Measurements from ENCODE around the gene MAPKAP1. TPM values are rescaled to one million over a fixed set of nuclear protein-coding genes. Genes with fewer than 3 reads are reported as not detected.

MAPKAP1 gene
- total RNA-seq, 1 donor from 2014 or later = 70.7 TPM

DNA sequence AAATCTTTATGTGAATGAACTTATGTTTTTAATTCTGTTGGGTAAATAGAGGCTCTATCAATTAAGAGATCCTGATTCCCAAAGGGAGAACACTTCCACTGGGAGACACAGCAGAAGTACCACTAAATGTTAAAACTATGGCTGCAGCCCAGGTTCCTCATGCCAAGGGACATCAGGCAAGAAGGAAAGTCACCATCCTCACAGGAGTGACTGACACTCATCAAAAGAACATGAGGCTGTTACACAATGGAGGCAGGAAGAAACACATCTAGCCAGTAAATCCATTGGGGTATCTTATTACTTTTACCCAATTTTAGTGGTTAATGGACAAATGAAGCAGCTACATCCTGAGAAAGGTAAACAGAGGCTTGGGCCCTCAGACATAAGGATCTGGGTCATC lies 94.4 kb downstream of the MAPKAP1 start:
- Histone ChIP-seq H3K4me1 (no peaks in the 10 kb centered on the region), H3K36me3 (no peaks in the 10 kb centered on the region), H3K4me3 (no peak overlapping the region), H3K9me3 (no peaks in the 10 kb centered on the region), H3K27me3 (no peaks in the 10 kb centered on the region), H3K27ac (no peak overlapping the region)
- intact Hi-C loops (cut with DNase I) = no loop called here
- no peak for DNase-seq (ENCODE audit: extremely low spot score in 2 of 2)
- TF ChIP-seq, protein P1, sequence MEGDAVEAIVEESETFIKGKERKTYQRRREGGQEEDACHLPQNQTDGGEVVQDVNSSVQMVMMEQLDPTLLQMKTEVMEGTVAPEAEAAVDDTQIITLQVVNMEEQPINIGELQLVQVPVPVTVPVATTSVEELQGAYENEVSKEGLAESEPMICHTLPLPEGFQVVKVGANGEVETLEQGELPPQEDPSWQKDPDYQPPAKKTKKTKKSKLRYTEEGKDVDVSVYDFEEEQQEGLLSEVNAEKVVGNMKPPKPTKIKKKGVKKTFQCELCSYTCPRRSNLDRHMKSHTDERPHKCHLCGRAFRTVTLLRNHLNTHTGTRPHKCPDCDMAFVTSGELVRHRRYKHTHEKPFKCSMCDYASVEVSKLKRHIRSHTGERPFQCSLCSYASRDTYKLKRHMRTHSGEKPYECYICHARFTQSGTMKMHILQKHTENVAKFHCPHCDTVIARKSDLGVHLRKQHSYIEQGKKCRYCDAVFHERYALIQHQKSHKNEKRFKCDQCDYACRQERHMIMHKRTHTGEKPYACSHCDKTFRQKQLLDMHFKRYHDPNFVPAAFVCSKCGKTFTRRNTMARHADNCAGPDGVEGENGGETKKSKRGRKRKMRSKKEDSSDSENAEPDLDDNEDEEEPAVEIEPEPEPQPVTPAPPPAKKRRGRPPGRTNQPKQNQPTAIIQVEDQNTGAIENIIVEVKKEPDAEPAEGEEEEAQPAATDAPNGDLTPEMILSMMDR (IDR thresholded peaks at IDR 0.05) = no peak
- TF ChIP-seq POLR2AphosphoS5 (IDR thresholded peaks at IDR 0.05; ENCODE audit: insufficient read depth in 1 of 2, low read depth in 1 of 2) = no peak
- no peak for TF ChIP-seq POLR2A (IDR thresholded peaks at IDR 0.05)

DNA sequence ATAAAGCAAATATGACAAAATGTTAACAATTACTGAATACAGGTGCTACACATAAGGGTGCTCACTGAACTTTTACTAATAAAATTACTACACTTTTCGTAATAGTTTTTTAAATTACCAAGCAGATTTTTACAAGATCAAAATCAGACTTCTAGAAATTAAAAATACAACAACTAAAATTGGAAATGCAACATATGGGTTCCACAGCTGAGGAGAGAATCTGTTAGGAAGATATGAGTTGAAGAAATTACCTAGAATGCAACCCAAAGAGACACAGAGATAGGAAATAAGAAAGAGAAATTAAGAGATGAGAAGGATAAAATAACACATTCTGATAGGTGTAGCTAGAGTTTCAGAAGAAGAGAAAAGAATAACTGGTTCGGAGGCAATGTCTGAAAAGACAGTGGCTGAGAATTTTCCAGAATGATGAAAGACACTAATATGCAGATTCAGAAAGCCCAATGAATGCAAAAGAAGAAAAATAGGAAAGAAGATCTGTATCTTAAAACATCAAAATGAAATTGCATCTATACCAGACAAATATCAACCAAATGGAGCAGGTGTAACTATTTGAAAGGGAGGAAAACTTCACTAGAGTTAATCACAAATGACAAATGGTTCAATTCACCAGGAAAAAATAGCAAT lies 95.8 kb downstream of the MAPKAP1 start:
- DNase-seq (ENCODE audit: extremely low spot score in 2 of 2) = no peak
- no peaks in the 10 kb centered on the region for H3K4me1 ChIP-seq
- no peaks in the 10 kb centered on the region for H3K27me3 ChIP-seq
- no peak overlapping the region for H3K27ac ChIP-seq
- no peaks in the 10 kb centered on the region for H3K9me3 ChIP-seq
- no peaks in the 10 kb centered on the region for H3K36me3 ChIP-seq
- TF ChIP-seq POLR2A (IDR thresholded peaks at IDR 0.05) (no peak), POLR2AphosphoS5 (IDR thresholded peaks at IDR 0.05; ENCODE audit: insufficient read depth in 1 of 2, low read depth in 1 of 2) (no peak)
- TF ChIP-seq, protein P1 (IDR thresholded peaks at IDR 0.05) = no peak
- intact Hi-C loops (cut with DNase I) = no loop called here
- H3K4me3 ChIP-seq = no peak overlapping the region

GRCh38 chr9:125609744-125610143 lies 97.3 kb downstream of the MAPKAP1 start:
- DNase-seq (ENCODE audit: extremely low spot score in 2 of 2) = no peak
- intact Hi-C loops (cut with DNase I) = no loop called here
- no peak overlapping the region for H3K4me3 ChIP-seq
- H3K9me3 ChIP-seq = no peaks in the 10 kb centered on the region
- H3K4me1 ChIP-seq = no peaks in the 10 kb centered on the region
- H3K27ac ChIP-seq = no peak overlapping the region
- no peak for TF ChIP-seq POLR2AphosphoS5 (IDR thresholded peaks at IDR 0.05; ENCODE audit: insufficient read depth in 1 of 2, low read depth in 1 of 2)
- no peaks in the 10 kb centered on the region for H3K27me3 ChIP-seq
- H3K36me3 ChIP-seq = no peaks in the 10 kb centered on the region

DNA sequence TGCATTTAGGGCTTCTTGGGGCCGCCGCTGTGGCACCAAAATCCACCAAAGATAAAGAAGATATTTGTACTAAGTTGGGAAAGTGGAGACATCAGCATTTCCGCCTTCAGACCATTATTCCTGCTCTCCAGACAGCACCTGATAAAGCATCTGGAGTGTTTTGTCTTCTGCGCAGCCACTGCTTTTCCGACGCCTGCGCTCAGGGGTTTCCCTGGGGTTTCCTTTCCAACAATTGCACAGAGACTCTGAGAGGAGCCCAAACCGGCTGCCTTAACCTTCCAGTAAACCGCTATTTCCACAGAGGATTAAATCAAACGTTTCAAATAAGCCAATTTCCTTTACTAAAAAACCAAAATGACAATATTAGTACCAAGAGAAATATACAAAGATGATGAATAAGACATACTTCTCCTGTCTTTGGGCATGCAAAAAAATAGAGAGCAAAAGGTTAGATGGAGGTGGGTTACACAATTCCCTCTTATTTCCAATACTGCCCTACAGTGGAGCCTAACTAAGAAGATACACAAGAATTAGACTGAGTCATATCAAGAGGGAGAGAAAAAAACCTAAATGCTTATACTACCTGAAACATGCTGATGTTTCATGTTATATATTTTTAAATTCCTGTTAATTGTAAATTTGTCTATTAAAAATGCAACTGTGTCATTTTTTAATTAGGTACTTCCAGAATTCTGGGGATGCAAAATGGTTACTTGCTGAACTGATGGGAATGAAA lies 98.4 kb downstream of the MAPKAP1 start:
- intact Hi-C loops (cut with DNase I) = no loop called here
- H3K4me3 ChIP-seq = no peak overlapping the region

DNA sequence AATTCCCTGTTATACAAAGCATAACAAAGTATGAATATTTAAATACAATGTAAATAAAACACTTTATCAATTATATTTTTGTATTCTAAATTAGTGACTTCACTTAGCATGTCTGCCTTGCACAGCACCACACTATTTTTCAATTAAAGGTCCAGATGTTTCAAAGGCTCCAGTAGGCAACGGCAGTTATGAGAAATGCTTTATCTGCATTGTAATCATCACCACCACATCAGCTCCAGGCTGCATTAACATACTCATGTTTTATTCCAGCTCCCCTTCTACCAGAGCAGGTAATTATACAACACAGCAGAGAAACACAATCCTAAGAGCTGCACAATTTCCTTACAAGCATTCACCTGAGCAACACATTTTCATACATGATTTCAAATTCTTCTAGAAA lies 102.8 kb downstream of the MAPKAP1 start:
- Histone ChIP-seq H3K4me3 (no peak overlapping the region), H3K27ac (no peak overlapping the region), H3K4me1 (peaks cover 5% of the 10 kb centered on the region), H3K36me3 (no peaks in the 10 kb centered on the region), H3K27me3 (no peaks in the 10 kb centered on the region), H3K9me3 (no peaks in the 10 kb centered on the region)
- TF ChIP-seq POLR2AphosphoS5 (IDR thresholded peaks at IDR 0.05; ENCODE audit: insufficient read depth in 1 of 2, low read depth in 1 of 2) (no peak), POLR2A (IDR thresholded peaks at IDR 0.05) (no peak)
- TF ChIP-seq, protein P1 (IDR thresholded peaks at IDR 0.05) = no peak
- intact Hi-C loops (cut with DNase I) = no loop called here
- DNase-seq (ENCODE audit: extremely low spot score in 2 of 2) = no peak

More for the DNA sequence above, 98.4 kb downstream of the MAPKAP1 start:
- Histone ChIP-seq H3K36me3 (no peaks in the 10 kb centered on the region), H3K27me3 (no peaks in the 10 kb centered on the region), H3K4me1 (no peaks in the 10 kb centered on the region), H3K27ac (no peak overlapping the region), H3K9me3 (no peaks in the 10 kb centered on the region)
- TF ChIP-seq POLR2AphosphoS5 (IDR thresholded peaks at IDR 0.05; ENCODE audit: insufficient read depth in 1 of 2, low read depth in 1 of 2) (no peak), POLR2A (IDR thresholded peaks at IDR 0.05) (no peak)
- TF ChIP-seq, protein P1 (IDR thresholded peaks at IDR 0.05) = no peak
- DNase-seq (ENCODE audit: extremely low spot score in 2 of 2) = no peak

All from vagina (tissue), 2 donors.